ENCODE data around the gene STK4. TPM values are rescaled to one million over a fixed set of nuclear protein-coding genes. Genes with fewer than 3 reads are reported as not detected.

The STK4 gene
- total RNA-seq, 2 donors from 2014 or later = 271 to 280 TPM

GRCh38 chr20:45112754-45113153, 146.4 kb downstream of the STK4 start:
- Mint-ChIP-seq H3K27me3 (peaks cover 11% of the 10 kb centered on the region), H3K27ac (no peak overlapping the region), H3K4me3 (no peak overlapping the region), H3K36me3 (ENCODE audit: low read depth) (no peaks in the 10 kb centered on the region), H3K4me1 (peaks cover 11% of the 10 kb centered on the region)
- DNase-seq (no peak), ATAC-seq (no peak)
- no peaks in the 10 kb centered on the region for H3K9me3 ChIP-seq (ENCODE audit: control insufficient read depth, low read length, poor library complexity, severe bottlenecking)

- Mint-ChIP-seq H3K36me3 (ENCODE audit: low read depth) (no peaks in the 10 kb centered on the region), H3K4me3 (no peak overlapping the region), H3K27ac (no peak overlapping the region), H3K4me1 (peaks cover 11% of the 10 kb centered on the region), H3K27me3 (peaks cover 11% of the 10 kb centered on the region)
- DNase-seq (no peak), ATAC-seq (no peak)
- no peaks in the 10 kb centered on the region for H3K9me3 ChIP-seq (ENCODE audit: control insufficient read depth, low read length, poor library complexity, severe bottlenecking)
These were observed 147.6 kb downstream of the STK4 start for GRCh38 chr20:45113865-45114264.

GRCh38 chr20:45114465-45115385, 148.4 kb downstream of the STK4 start, which contains the start of gene WFDC5:
TSS of gene WFDC5 (minus strand) at chr20:45115174. CDS start at chr20:45115083, 91 bp downstream.
- no peak for DNase-seq
- H3K27ac Mint-ChIP-seq = no peak within 1 kb of the TSS
- no peaks in the 10 kb centered on the region for H3K36me3 Mint-ChIP-seq (ENCODE audit: low read depth)
- H3K4me3 Mint-ChIP-seq = peak within 1 kb of the TSS; percentile 36
- peaks cover 8% of the 10 kb centered on the region for H3K27me3 Mint-ChIP-seq
- peak; percentile 42 for ATAC-seq
- H3K4me1 Mint-ChIP-seq = peaks cover 11% of the 10 kb centered on the region
- no peaks in the 10 kb centered on the region for H3K9me3 ChIP-seq (ENCODE audit: control insufficient read depth, low read length, poor library complexity, severe bottlenecking)

GRCh38 chr20:45115386-45115774, 149.1 kb downstream of the STK4 start:
- H3K27ac Mint-ChIP-seq = no peak overlapping the region
- peaks cover 13% of the 10 kb centered on the region for H3K27me3 Mint-ChIP-seq
- peaks cover 11% of the 10 kb centered on the region for H3K4me1 Mint-ChIP-seq
- no peaks in the 10 kb centered on the region for H3K9me3 ChIP-seq (ENCODE audit: control insufficient read depth, low read length, poor library complexity, severe bottlenecking)
- H3K4me3 Mint-ChIP-seq = no peak overlapping the region
- no peaks in the 10 kb centered on the region for H3K36me3 Mint-ChIP-seq (ENCODE audit: low read depth)
- DNase-seq = no peak
- ATAC-seq = no peak

GRCh38 chr20:45115829-45116228, 149.5 kb downstream of the STK4 start:
- no peaks in the 10 kb centered on the region for H3K9me3 ChIP-seq (ENCODE audit: control insufficient read depth, low read length, poor library complexity, severe bottlenecking)
- H3K4me1 Mint-ChIP-seq = peaks cover 10% of the 10 kb centered on the region
- no peak overlapping the region for H3K27ac Mint-ChIP-seq
- ATAC-seq = no peak
- no peak for DNase-seq
- no peaks in the 10 kb centered on the region for H3K36me3 Mint-ChIP-seq (ENCODE audit: low read depth)
- H3K4me3 Mint-ChIP-seq = no peak overlapping the region
- peaks cover 17% of the 10 kb centered on the region for H3K27me3 Mint-ChIP-seq

- ATAC-seq (no peak), DNase-seq (no peak)
- Mint-ChIP-seq H3K4me3 (no peak overlapping the region), H3K36me3 (ENCODE audit: low read depth) (peaks cover 2% of the 10 kb centered on the region), H3K4me1 (peaks cover 9% of the 10 kb centered on the region), H3K27ac (no peak overlapping the region), H3K27me3 (peaks cover 27% of the 10 kb centered on the region)
- H3K9me3 ChIP-seq (ENCODE audit: control insufficient read depth, low read length, poor library complexity, severe bottlenecking) = no peaks in the 10 kb centered on the region
These were observed 151.3 kb downstream of the STK4 start for GRCh38 chr20:45117581-45117980.

GRCh38 chr20:45118028-45118427, 151.7 kb downstream of the STK4 start:
- Mint-ChIP-seq H3K27ac (no peak overlapping the region), H3K4me3 (no peak overlapping the region), H3K36me3 (ENCODE audit: low read depth) (peaks cover 3% of the 10 kb centered on the region), H3K4me1 (peaks cover 9% of the 10 kb centered on the region), H3K27me3 (peaks cover 27% of the 10 kb centered on the region)
- no peaks in the 10 kb centered on the region for H3K9me3 ChIP-seq (ENCODE audit: control insufficient read depth, low read length, poor library complexity, severe bottlenecking)
- DNase-seq = no peak
- ATAC-seq = no peak

- peaks cover 5% of the 10 kb centered on the region for H3K36me3 Mint-ChIP-seq (ENCODE audit: low read depth)
- H3K27me3 Mint-ChIP-seq = peaks cover 35% of the 10 kb centered on the region
- DNase-seq (no peak), ATAC-seq (no peak)
- no peak overlapping the region for H3K4me3 Mint-ChIP-seq
- H3K4me1 Mint-ChIP-seq = peaks cover 7% of the 10 kb centered on the region
- no peak overlapping the region for H3K27ac Mint-ChIP-seq
- no peaks in the 10 kb centered on the region for H3K9me3 ChIP-seq (ENCODE audit: control insufficient read depth, low read length, poor library complexity, severe bottlenecking)
These were observed 153.4 kb downstream of the STK4 start for GRCh38 chr20:45119556-45120266.

GRCh38 chr20:45121388-45121787, 155.1 kb downstream of the STK4 start:
- H3K9me3 ChIP-seq (ENCODE audit: control insufficient read depth, low read length, poor library complexity, severe bottlenecking) = no peaks in the 10 kb centered on the region
- DNase-seq (no peak), ATAC-seq (no peak)
- Mint-ChIP-seq H3K36me3 (ENCODE audit: low read depth) (peaks cover 5% of the 10 kb centered on the region), H3K27ac (no peak overlapping the region), H3K27me3 (peaks cover 45% of the 10 kb centered on the region), H3K4me3 (no peak overlapping the region), H3K4me1 (peaks cover 2% of the 10 kb centered on the region)

- Mint-ChIP-seq H3K4me1 (no peaks in the 10 kb centered on the region), H3K36me3 (ENCODE audit: low read depth) (peaks cover 5% of the 10 kb centered on the region)
These were observed 158.1 kb downstream of the STK4 start, which contains the start of gene WFDC12 for GRCh38 chr20:45124365-45124764. TSS of gene WFDC12 (minus strand) at chr20:45124465. CDS start at chr20:45124447, 18 bp downstream.

GRCh38 chr20:45128099-45128498, 161.8 kb downstream of the STK4 start:
- H3K27me3 Mint-ChIP-seq = peaks cover 74% of the 10 kb centered on the region
- H3K36me3 Mint-ChIP-seq (ENCODE audit: low read depth) = peaks cover 4% of the 10 kb centered on the region
- ATAC-seq (no peak), DNase-seq (no peak)
- no peak overlapping the region for H3K4me3 Mint-ChIP-seq
- H3K4me1 Mint-ChIP-seq = no peaks in the 10 kb centered on the region
- H3K27ac Mint-ChIP-seq = no peak overlapping the region
- no peaks in the 10 kb centered on the region for H3K9me3 ChIP-seq (ENCODE audit: control insufficient read depth, low read length, poor library complexity, severe bottlenecking)

More at GRCh38 chr20:45124365-45124764, 158.1 kb downstream of the STK4 start, which contains the start of gene WFDC12:
- H3K4me3 Mint-ChIP-seq = no peak within 1 kb of the TSS
- ATAC-seq (no peak), DNase-seq (no peak)
- peaks cover 65% of the 10 kb centered on the region for H3K27me3 Mint-ChIP-seq
- H3K27ac Mint-ChIP-seq = no peak within 1 kb of the TSS
- H3K9me3 ChIP-seq (ENCODE audit: control insufficient read depth, low read length, poor library complexity, severe bottlenecking) = no peaks in the 10 kb centered on the region

Measured in T-helper 17 cell (primary cell).